H1 (cell line): ENCODE results near the gene PDE3A. TPM values are rescaled to one million over a fixed set of nuclear protein-coding genes. Genes with fewer than 3 reads are reported as not detected.

Experiments
- CTCF ChIA-PET: fragments of 300-600 bp; sonication (Branson Sonifier 250); formaldehyde crosslinking; loops from one replicate; lab custom pipeline; 2021; ENCODE audit not compliant: partially characterized antibody; lab: Charles Lee
- POLR2A ChIA-PET: fragments of 300-600 bp; sonication (Branson Sonifier 250); formaldehyde crosslinking; loops from one replicate; lab custom pipeline; 2021; ENCODE audit warnings: inconsistent platforms; ENCODE audit not compliant: partially characterized antibody; lab: Charles Lee
- DNase-seq, 2 experiments: peaks; one replicate each; pipeline versions ENCODE4 v3.0.0 to v3.0.0-alpha.2; 2010 to 2022; ENCODE audit warnings: low spot score in 2 of 2, low read depth in 1 of 2, mixed read lengths in 1 of 2
- FAIRE-seq: peaks from 2 replicates; lab custom pipeline; 2011; peaks lifted over from hg19 to GRCh38; lab: Jason Lieb, UNC
- H2AFZ ChIP-seq: 2 replicates; pipeline ENCODE4 v1.8.1; 2012; ENCODE audit warnings: low read length, inconsistent platforms
- H2AK5ac ChIP-seq: 2 replicates; pipeline ENCODE4 v1.6.1; 2013; ENCODE audit warnings: low read depth, low read length
- H2BK120ac ChIP-seq: replicated peaks from 2 replicates; pipeline ENCODE3; 2013; ENCODE audit warnings: low read depth, low read length, inconsistent platforms
- H2BK12ac ChIP-seq: 2 replicates; pipeline ENCODE4 v1.6.1; 2013; ENCODE audit warnings: low read depth, low read length
- H2BK15ac ChIP-seq: 2 replicates; pipeline ENCODE4 v1.6.1; 2013; ENCODE audit warnings: low read length
- H2BK20ac ChIP-seq: 2 replicates; pipeline ENCODE4 v1.6.1; 2013; ENCODE audit warnings: low read length
- H2BK5ac ChIP-seq: 2 replicates; pipeline ENCODE4 v1.6.1; 2013; ENCODE audit warnings: low read depth, low read length
- H3K14ac ChIP-seq: 2 replicates; pipeline ENCODE4 v1.6.1; 2013; ENCODE audit warnings: inconsistent platforms; ENCODE audit not compliant: insufficient read length
- H3K18ac ChIP-seq: 2 replicates; pipeline ENCODE4 v1.6.1; 2013; ENCODE audit warnings: low read length; ENCODE audit errors: extremely low read depth
- H3K23ac ChIP-seq: 2 replicates; pipeline ENCODE4 v1.6.1; 2013; ENCODE audit warnings: inconsistent platforms; ENCODE audit not compliant: insufficient read length
- H3K23me2 ChIP-seq: 2 replicates; pipeline ENCODE4 v1.6.1; 2013; ENCODE audit warnings: low read depth, low read length
- H3K27ac ChIP-seq: 2 replicates; pipeline ENCODE4 v1.6.1; 2011; ENCODE audit warnings: low read depth, low read length, inconsistent platforms
- H3K27me3 ChIP-seq, 4 experiments: replicated peaks in 1 of 4; 1 replicate in 1 of 4; 2 replicates in 3 of 4; pipeline versions ENCODE4 v1.6.1 to v1.8.1; 2011 to 2013; ENCODE audit warnings: low read length in 3 of 4, mild to moderate bottlenecking in 3 of 4, inconsistent platforms in 2 of 4, mixed read lengths in 2 of 4, moderate library complexity in 1 of 4; ENCODE audit not compliant: control insufficient read depth in 3 of 4, insufficient read depth in 3 of 4; ENCODE audit errors: extremely low read depth in 1 of 4
- H3K36me3 ChIP-seq, 4 experiments: 2 replicates each; pipeline versions ENCODE4 v1.6.1 to v1.8.1; 2011 to 2013; ENCODE audit warnings: mild to moderate bottlenecking in 4 of 4, low read length in 3 of 4, moderate library complexity in 2 of 4, control low read depth in 1 of 4, inconsistent platforms in 1 of 4; ENCODE audit not compliant: insufficient read depth in 4 of 4, control insufficient read depth in 2 of 4
- H3K4ac ChIP-seq: replicated peaks from 2 replicates; pipeline ENCODE3; 2013; ENCODE audit warnings: low read length, low read depth, mixed read lengths, inconsistent platforms; ENCODE audit not compliant: insufficient read length
- H3K4me1 ChIP-seq, 4 experiments: replicated peaks in 1 of 4; 1 replicate in 1 of 4; 2 replicates in 3 of 4; pipeline versions ENCODE4 v1.6.1 to v1.8.1; 2011 to 2013; ENCODE audit warnings: low read length in 3 of 4, inconsistent platforms in 2 of 4, mixed read lengths in 1 of 4; ENCODE audit not compliant: insufficient read depth in 4 of 4, control insufficient read depth in 3 of 4
- H3K4me2 ChIP-seq, 2 experiments: 2 replicates each; pipeline versions ENCODE4 v1.6.1 to v1.8.1; 2011 to 2013; ENCODE audit warnings: low read depth in 2 of 2, low read length in 2 of 2, control low read depth in 1 of 2, inconsistent platforms in 1 of 2, mild to moderate bottlenecking in 1 of 2; ENCODE audit not compliant: insufficient read depth in 1 of 2
- H3K4me3 ChIP-seq, 4 experiments: fragments of 200-600, 300-600 bp in 1 of 4; sonication (generic), shearing (Covaris generic), sonication (Bioruptor Twin) in 1 of 4; 2 replicates each; pipeline versions ENCODE4 v1.5.1 to v1.8.1; 2011 to 2016; ENCODE audit warnings: low read length in 4 of 4, low read depth in 3 of 4, control low read depth in 2 of 4, inconsistent platforms in 2 of 4, mild to moderate bottlenecking in 2 of 4, mixed read lengths in 1 of 4, moderate library complexity in 1 of 4; ENCODE audit not compliant: insufficient read depth in 2 of 4; ENCODE audit errors: extremely low read depth in 1 of 4
- H3K56ac ChIP-seq: replicated peaks from 2 replicates; pipeline ENCODE3; 2013; ENCODE audit warnings: low read depth, mild to moderate bottlenecking, mixed read lengths, low read length, inconsistent platforms; ENCODE audit not compliant: insufficient read length
- H3K79me1 ChIP-seq: 2 replicates; pipeline ENCODE4 v1.6.1; 2013; ENCODE audit warnings: low read depth, low read length, control low read depth
- H3K79me2 ChIP-seq, 2 experiments: 2 replicates each; pipeline versions ENCODE4 v1.6.1 to v1.8.1; 2012 to 2013; ENCODE audit warnings: low read length in 2 of 2, mild to moderate bottlenecking in 2 of 2, inconsistent platforms in 1 of 2; ENCODE audit not compliant: insufficient read depth in 2 of 2, control insufficient read depth in 1 of 2
- H3K9ac ChIP-seq, 4 experiments: replicated peaks in 1 of 4; 1 replicate in 1 of 4; 2 replicates in 3 of 4; pipeline versions ENCODE4 v1.6.1 to v1.8.1; 2011 to 2013; ENCODE audit warnings: low read depth in 3 of 4, low read length in 3 of 4, control low read depth in 2 of 4, mild to moderate bottlenecking in 2 of 4, moderate library complexity in 2 of 4, inconsistent platforms in 1 of 4; ENCODE audit errors: extremely low read depth in 1 of 4
- H3K9me3 ChIP-seq, 2 experiments: 2 replicates each; pipeline versions ENCODE4 v1.6.1 to v1.8.1; 2012 to 2013; ENCODE audit warnings: mild to moderate bottlenecking in 2 of 2, moderate library complexity in 2 of 2, control low read depth in 1 of 2, inconsistent platforms in 1 of 2, low read depth in 1 of 2, low read length in 1 of 2, mixed read lengths in 1 of 2; ENCODE audit not compliant: insufficient read depth in 2 of 2
- H4K20me1 ChIP-seq, 2 experiments: replicated peaks in 1 of 2; 2 replicates each; pipeline versions ENCODE3 to v1.8.1; 2011 to 2013; ENCODE audit warnings: inconsistent platforms in 2 of 2, low read length in 2 of 2, mild to moderate bottlenecking in 1 of 2; ENCODE audit not compliant: insufficient read depth in 2 of 2, control insufficient read depth in 1 of 2
- H4K5ac ChIP-seq: 2 replicates; pipeline ENCODE4 v1.6.1; 2013; ENCODE audit warnings: low read length, low read depth, mixed read lengths, inconsistent platforms; ENCODE audit not compliant: insufficient read length
- H4K8ac ChIP-seq: 2 replicates; pipeline ENCODE4 v1.8.0; 2013; ENCODE audit warnings: mild to moderate bottlenecking, moderate library complexity, low read length, inconsistent platforms; ENCODE audit not compliant: insufficient read depth; ENCODE audit errors: extremely low read depth
- H4K91ac ChIP-seq: replicated peaks from 2 replicates; pipeline ENCODE3; 2013; ENCODE audit warnings: low read length, mixed read lengths, inconsistent platforms; ENCODE audit not compliant: insufficient read length
- CREB1 ChIP-seq: IDR thresholded peaks from 2 replicates; pipeline ENCODE4 v1.6.1; 2012; ENCODE audit warnings: inconsistent platforms
- FOSL1 ChIP-seq: IDR thresholded peaks from 2 replicates; pipeline ENCODE4 v1.6.1; 2011; ENCODE audit warnings: mild to moderate bottlenecking, low read depth, low read length, moderate library complexity; ENCODE audit not compliant: insufficient read depth
- HDAC2 ChIP-seq, 2 experiments: fragments of 300-600 bp in 1 of 2; sonication (generic) in 1 of 2; IDR thresholded peaks; 2 replicates each; pipeline ENCODE4 v1.6.1; 2011 to 2012; ENCODE audit warnings: low read depth in 2 of 2, low read length in 2 of 2, mild to moderate bottlenecking in 2 of 2, moderate library complexity in 2 of 2, borderline replicate concordance in 1 of 2, inconsistent platforms in 1 of 2
- NANOG ChIP-seq: IDR thresholded peaks from 2 replicates; pipeline ENCODE4 v1.6.1; 2011; ENCODE audit warnings: low read length, low read depth, mild to moderate bottlenecking, inconsistent platforms; ENCODE audit not compliant: insufficient read depth, poor library complexity, severe bottlenecking
- POLR2A ChIP-seq, 2 experiments: IDR thresholded peaks; 1 replicate in 1 of 2; 2 replicates in 1 of 2; pipeline ENCODE4 v1.6.1; 2011; ENCODE audit warnings: low read depth in 2 of 2, low read length in 2 of 2, mild to moderate bottlenecking in 2 of 2; ENCODE audit errors: control extremely low read depth in 1 of 2
- RNF2 ChIP-seq: fragments of 200-900, 300-1000 bp; sonication (generic); IDR thresholded peaks from 2 replicates; pipeline ENCODE4 v1.7.1; 2016; ENCODE audit warnings: borderline replicate concordance, low read depth, mild to moderate bottlenecking, antibody characterized with exemption, low read length; ENCODE audit not compliant: poor library complexity, severe bottlenecking; ENCODE audit errors: missing control alignments
- SIX5 ChIP-seq: IDR thresholded peaks from 2 replicates; pipeline ENCODE4 v1.6.1; 2011; ENCODE audit warnings: mild to moderate bottlenecking, low read depth, low read length
- SP2 ChIP-seq: IDR thresholded peaks from 2 replicates; pipeline ENCODE4 v1.6.1; 2012; ENCODE audit warnings: mild to moderate bottlenecking, low read length, inconsistent platforms
- SP4 ChIP-seq: IDR thresholded peaks from 2 replicates; pipeline ENCODE4 v1.6.1; 2012; ENCODE audit warnings: low read length, inconsistent platforms
- SUZ12 ChIP-seq: fragments of 200-600 bp; sonication (generic); IDR thresholded peaks from 2 replicates; pipeline ENCODE4 v1.6.1; 2012; ENCODE audit warnings: mild to moderate bottlenecking, inconsistent platforms, low read length, moderate library complexity, mixed read lengths
- TAF1 ChIP-seq: IDR thresholded peaks from 2 replicates; pipeline ENCODE4 v1.6.1; 2011; ENCODE audit warnings: mild to moderate bottlenecking, low read depth, low read length
- TAF7 ChIP-seq: optimal IDR thresholded peaks from 2 replicates; pipeline ENCODE3; 2011; ENCODE audit warnings: low read depth, mild to moderate bottlenecking, inconsistent platforms, low read length, moderate library complexity, borderline replicate concordance
- TBP ChIP-seq: IDR thresholded peaks from 2 replicates; pipeline ENCODE4 v1.6.1; 2011; ENCODE audit warnings: low read depth, low read length, improper control_type of control experiment
- TCF12 ChIP-seq: IDR thresholded peaks from 2 replicates; pipeline ENCODE4 v1.6.1; 2011; ENCODE audit warnings: low read depth, mild to moderate bottlenecking, low read length
- WGBS, 2 experiments: shearing (Covaris generic) in 1 of 2; methylation state at CpG; one replicate each; pipeline versions ENCODE4 v1.1.6 to v1.1.7; 2013 to 2015; ENCODE audit warnings: low lambda C conversion rate in 2 of 2, mixed read lengths in 2 of 2, inconsistent platforms in 1 of 2, low coverage in 1 of 2, missing lambda C conversion rate in 1 of 2; ENCODE audit not compliant: insufficient replicate concordance in 2 of 2, insufficient coverage in 1 of 2, insufficient read length in 1 of 2; ENCODE audit errors: extremely low coverage in 1 of 2, missing lambda C conversion rate in 1 of 2; 5-methylcytosine and 5-hydroxymethylcytosine counted together
- polyA plus RNA-seq, 7 experiments: library from polyadenylated mRNA; depleted of rRNA in 3 of 7; stranded (reverse) in 5 of 7; unstranded in 2 of 7; fragments of >200 nt in 5 of 7; fragments of 200-250 nt in 2 of 7; gene quantifications; 1 replicate in 5 of 7; 2 replicates in 1 of 7; 4 replicates in 1 of 7; pipeline versions ENCODE4 v1.2.1 to v1.2.3, GENCODE V29; 2011 to 2013; ENCODE audit warnings: missing spikeins in 2 of 7, mixed read lengths in 2 of 7
- total RNA-seq: library from RNA; stranded (reverse); fragmentation: NEBNext Ultra II Directional; extraction: Animal tissue kit (Norgen Biotek cat#: 25700); gene quantifications from 2 replicates; pipeline ENCODE4 v1.2.1, GENCODE V29; 2021

PDE3A gene
- total and polyA plus RNA-seq, 2 of the 8 experiments (the other 6 are each of a cell fraction or from before 2014, with no cell fraction given): 1.4 to 3.4 TPM

DNA sequence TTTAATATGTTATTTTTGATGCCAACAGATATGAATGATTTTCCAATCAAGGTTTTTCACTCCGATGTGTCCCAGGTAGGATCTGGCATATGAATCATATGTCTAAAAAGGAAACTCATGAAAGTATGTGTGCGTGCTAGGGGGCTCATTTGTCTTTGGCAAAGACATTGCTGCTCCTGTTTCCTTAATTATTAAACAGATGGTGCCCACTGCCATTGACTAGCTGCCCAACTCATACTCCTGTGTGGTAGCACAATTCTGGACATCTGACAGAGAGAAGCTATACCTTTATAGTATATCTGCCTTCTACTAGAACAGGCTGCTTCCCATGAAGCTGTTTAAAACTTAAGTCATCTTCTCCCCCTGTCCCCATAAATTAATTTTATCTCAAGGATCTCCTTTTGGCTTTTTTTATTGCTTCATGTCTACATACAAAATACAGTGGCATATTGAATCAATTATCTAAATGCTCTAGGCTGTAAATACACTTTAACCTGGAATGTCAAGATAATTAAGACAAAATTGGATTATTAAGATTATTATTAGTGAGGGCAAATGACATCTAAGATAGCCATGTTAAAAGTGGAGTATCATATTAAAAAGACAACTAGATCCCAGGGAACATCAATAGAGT, 1.4 kb upstream of the PDE3A start:
- Histone ChIP-seq H2BK120ac (no peak overlapping the region), H3K18ac (no peak overlapping the region), H3K4me1 (peaks cover 0 to 6% (median 2%) of the 10 kb centered on the region in 4 experiments; a peak in 2 of 7 replicates), H3K23me2 (peaks cover 15% of the 10 kb centered on the region; the same call in 1 of the 2 replicates), H3K79me2 (no peaks in the 10 kb centered on the region), H3K14ac (no peak overlapping the region), H2BK5ac (no peak overlapping the region), H3K27me3 (no peaks in the 10 kb centered on the region), H3K56ac (no peak overlapping the region), H3K4me3 (no peak overlapping the region), H3K9me3 (no peaks in the 10 kb centered on the region), H2AK5ac (no peak overlapping the region), H2BK15ac (peak overlapping the region; percentile 40; the same call in 1 of the 2 replicates), H4K91ac (no peak overlapping the region), H2BK20ac (no peak overlapping the region), H4K8ac (no peak overlapping the region), H3K4ac (no peak overlapping the region), H3K4me2 (no peak overlapping the region; a peak in 1 of 4 replicates), H2BK12ac (no peak overlapping the region), H3K23ac (no peak overlapping the region), H2AFZ (no peak overlapping the region), H3K27ac (no peak overlapping the region), H3K9ac (no peak overlapping the region), H4K20me1 (no peaks in the 10 kb centered on the region), H3K36me3 (no peaks in the 10 kb centered on the region), H3K79me1 (no peaks in the 10 kb centered on the region), H4K5ac (no peak overlapping the region)
- no peak for FAIRE-seq
- DNase-seq: no peak
- CTCF ChIA-PET: no interaction called here
- POLR2A ChIA-PET: interaction anchor here (1.6 kb wide), 1 partner anchor 10 kb away, joined by 3 read pairs; no protein-coding TSS in a partner anchor
- 91% methylated on average over 2 of the region's 2 CpGs; no CpG with 5 or more reads in 1 of the 2 experiments for WGBS, 2 experiments
- TF ChIP-seq SP4 (no peak), POLR2A (IDR thresholded peaks at IDR 0.05; ENCODE audit: control extremely low read depth in 1 of 2, low read depth in 2 of 2, low read length in 2 of 2) (no peak), RNF2 (no peak), TAF7 (no peak), FOSL1 (no peak), NANOG (no peak), CREB1 (no peak), TBP (no peak), TAF1 (no peak), SIX5 (no peak), SUZ12 (no peak), SP2 (no peak), TCF12 (no peak), HDAC2 (IDR thresholded peaks at IDR 0.05; ENCODE audit: borderline replicate concordance in 1 of 2, low read depth in 2 of 2, low read length in 2 of 2) (no peak)
